ENCODE results near the gene GLCCI1.
"Not testable (repeated sequence)": the region's sequence is repeated elsewhere in the genome, so short reads cannot be mapped to it uniquely, and the experiment has no call there.

The GLCCI1 gene

DNA sequence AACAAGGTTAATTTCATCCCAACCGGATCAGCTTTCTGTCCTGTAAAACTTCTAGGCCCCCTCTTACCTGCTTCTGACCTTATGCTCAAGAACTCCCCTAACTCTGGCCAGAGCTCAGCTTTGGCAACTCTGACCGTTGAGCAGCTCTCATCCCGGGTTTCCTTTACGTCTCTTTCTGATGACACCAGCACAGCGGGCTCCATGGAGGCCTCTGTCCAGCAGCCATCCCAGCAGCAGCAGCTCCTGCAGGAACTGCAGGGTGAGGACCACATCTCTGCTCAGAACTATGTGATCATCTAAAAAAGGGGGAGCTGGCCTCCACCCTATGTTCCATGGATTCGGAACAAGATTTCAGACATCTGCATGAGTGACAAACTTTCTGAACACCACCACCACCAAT lies 117.6 kb downstream of the GLCCI1 start:
- no peak overlapping the region for H3K4me3 ChIP-seq (ENCODE audit: low read depth, low read length)
- TF ChIP-seq, protein P1, sequence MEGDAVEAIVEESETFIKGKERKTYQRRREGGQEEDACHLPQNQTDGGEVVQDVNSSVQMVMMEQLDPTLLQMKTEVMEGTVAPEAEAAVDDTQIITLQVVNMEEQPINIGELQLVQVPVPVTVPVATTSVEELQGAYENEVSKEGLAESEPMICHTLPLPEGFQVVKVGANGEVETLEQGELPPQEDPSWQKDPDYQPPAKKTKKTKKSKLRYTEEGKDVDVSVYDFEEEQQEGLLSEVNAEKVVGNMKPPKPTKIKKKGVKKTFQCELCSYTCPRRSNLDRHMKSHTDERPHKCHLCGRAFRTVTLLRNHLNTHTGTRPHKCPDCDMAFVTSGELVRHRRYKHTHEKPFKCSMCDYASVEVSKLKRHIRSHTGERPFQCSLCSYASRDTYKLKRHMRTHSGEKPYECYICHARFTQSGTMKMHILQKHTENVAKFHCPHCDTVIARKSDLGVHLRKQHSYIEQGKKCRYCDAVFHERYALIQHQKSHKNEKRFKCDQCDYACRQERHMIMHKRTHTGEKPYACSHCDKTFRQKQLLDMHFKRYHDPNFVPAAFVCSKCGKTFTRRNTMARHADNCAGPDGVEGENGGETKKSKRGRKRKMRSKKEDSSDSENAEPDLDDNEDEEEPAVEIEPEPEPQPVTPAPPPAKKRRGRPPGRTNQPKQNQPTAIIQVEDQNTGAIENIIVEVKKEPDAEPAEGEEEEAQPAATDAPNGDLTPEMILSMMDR (IDR thresholded peaks at IDR 0.05; ENCODE audit: borderline replicate concordance, insufficient read depth, low read depth, low read length), result no peak

DNA sequence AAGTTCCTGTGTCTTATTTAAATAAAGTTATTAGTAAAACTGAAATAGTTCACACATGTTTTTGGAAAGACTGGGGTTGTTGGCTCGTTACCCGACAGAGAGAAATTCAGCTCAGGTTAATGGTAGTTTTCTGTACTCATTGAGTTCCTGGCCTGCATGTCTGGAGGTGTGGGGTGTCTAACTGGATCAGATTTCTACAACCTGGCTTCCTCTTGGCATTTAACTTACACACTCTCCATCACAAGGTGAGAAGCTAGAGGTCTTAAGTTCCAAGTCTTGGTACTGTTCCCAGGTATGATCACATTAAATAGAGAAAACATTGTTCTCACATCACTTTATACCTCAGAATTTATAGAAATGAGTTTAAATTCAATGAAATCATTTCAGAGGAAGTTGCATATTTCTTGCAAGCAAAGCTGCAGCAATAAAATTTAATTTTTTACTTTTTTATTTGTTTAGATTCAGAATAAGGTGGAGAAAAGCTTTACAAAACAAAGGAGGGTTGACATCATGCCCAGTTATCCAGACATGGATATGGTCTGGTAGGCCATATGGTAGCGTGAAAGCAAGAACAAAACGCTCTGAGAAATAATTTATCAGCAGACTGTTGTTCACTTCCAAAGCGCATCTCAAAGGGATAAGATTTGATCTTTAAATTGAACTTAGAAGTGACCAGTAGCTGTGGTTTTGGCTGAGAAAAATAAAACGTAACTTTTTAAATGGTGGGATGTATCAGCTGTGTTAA lies 120.6 kb downstream of the GLCCI1 start:
- H3K4me3 ChIP-seq (ENCODE audit: low read depth, low read length), result no peak overlapping the region
- TF ChIP-seq, protein P1 (IDR thresholded peaks at IDR 0.05; ENCODE audit: borderline replicate concordance, insufficient read depth, low read depth, low read length), result no peak

DNA sequence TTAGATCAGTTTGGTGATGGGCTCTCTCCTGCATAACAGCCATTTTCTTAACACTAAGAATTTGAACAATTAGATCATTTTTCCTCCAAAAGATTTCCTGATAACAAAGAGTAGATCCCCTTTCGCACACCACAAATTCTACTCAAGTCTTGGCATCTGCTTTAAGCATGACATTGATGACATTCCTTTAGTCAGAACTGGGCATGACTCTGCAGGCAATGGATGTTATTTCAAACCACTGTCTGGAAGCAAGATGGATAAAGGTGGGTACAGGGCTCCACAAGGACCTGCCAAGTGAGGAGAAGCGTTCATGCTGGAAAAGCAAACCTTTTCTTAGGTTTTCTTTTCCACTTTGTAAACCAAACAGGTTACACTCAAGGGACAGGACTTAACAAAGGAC lies 123.5 kb downstream of the GLCCI1 start:
- TF ChIP-seq, protein P1 (IDR thresholded peaks at IDR 0.05; ENCODE audit: borderline replicate concordance, insufficient read depth, low read depth, low read length), result no peak

DNA sequence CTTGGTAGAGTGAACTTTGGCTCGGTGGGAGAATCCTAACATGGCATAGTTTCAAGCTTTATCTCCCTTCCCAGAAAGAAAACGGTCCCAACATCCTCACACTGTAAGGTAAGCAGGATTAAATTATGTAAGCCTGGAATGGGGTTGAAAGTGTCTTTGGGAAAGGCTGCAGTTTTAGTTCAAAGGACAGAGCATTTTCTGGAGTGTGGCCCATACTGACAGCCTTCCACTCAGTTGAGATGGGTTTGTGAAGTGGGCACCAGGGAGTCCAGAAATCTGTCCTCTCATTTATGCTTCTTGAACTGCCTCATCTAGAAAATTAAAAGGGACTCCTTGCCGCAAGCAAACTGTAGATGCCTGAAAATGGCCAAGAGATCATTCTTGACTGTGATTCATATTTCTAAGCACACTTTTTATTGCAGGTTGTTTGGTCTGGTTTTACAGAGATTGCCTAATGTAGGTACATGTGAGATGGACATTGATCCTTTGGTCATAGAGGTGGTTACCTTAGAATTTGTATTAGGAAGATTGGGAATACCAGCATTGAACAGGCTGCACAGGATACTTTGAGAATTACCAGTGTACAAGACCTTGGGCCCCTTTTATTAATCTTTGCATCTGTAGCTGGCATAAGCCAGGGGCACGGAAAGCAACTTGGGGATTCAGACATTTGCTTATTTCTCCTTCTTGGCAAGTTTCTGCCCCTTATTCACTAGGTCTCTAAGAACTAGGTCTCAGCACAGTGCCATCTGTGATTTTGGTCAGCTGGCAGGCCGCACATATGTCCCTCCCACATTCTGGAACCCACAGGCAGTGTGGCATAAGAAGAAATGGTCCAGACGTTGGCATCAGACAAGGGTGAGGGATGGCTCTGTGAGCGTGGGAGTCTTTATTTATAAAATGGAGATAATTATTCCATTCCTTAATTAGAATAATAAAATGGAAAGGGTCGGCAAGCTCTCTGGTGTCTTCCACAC lies 125.9 kb downstream of the GLCCI1 start:
- no peak overlapping the region for H3K4me3 ChIP-seq (ENCODE audit: low read depth, low read length)
- TF ChIP-seq, protein P1 (IDR thresholded peaks at IDR 0.05; ENCODE audit: borderline replicate concordance, insufficient read depth, low read depth, low read length), result no peak

More for the DNA sequence above, 123.5 kb downstream of the GLCCI1 start:
- no peak overlapping the region for H3K4me3 ChIP-seq (ENCODE audit: low read depth, low read length)

DNA sequence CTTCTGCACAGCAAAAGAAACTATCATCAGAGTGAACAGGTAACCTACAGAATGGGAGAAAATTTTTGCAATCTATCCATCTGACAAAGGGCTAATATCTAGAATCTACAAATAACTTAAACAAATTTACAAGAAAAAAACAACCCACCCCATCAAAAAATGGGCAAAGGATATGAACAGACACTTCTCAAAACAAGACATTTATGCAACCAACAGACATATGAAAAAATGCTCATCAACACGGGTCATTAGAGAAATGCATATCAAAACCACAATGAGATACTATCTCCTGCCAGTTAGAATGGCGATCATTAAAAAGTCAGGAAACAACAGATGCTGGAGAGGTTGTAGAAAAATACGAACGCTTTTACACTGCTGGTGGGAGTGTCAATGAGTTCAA lies 132.7 kb downstream of the GLCCI1 start:
- not testable (repeated sequence) for H3K4me3 ChIP-seq (ENCODE audit: low read depth, low read length)

DNA sequence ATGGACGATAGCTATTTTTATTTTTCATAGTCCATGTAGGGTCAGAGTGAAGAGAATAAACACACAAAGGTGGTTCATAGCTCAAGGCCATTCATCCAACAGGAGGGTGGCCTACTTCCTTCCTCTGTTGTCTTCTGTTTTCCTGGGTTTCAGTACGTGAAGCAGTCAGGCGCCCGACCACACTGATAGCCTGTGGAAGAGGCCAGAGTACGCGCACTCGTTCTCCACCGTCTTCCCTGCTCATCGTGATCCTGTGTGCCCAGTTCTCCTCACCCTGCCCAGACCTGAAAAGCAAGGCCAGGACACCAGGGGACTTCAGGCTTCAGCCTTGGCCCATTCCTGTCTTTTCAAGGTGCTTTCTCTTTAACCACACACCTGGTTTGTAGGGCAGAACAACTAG lies 134.7 kb downstream of the GLCCI1 start:
- H3K4me3 ChIP-seq (ENCODE audit: low read depth, low read length), result no peak overlapping the region
- TF ChIP-seq, protein P1 (IDR thresholded peaks at IDR 0.05; ENCODE audit: borderline replicate concordance, insufficient read depth, low read depth, low read length), result no peak

DNA sequence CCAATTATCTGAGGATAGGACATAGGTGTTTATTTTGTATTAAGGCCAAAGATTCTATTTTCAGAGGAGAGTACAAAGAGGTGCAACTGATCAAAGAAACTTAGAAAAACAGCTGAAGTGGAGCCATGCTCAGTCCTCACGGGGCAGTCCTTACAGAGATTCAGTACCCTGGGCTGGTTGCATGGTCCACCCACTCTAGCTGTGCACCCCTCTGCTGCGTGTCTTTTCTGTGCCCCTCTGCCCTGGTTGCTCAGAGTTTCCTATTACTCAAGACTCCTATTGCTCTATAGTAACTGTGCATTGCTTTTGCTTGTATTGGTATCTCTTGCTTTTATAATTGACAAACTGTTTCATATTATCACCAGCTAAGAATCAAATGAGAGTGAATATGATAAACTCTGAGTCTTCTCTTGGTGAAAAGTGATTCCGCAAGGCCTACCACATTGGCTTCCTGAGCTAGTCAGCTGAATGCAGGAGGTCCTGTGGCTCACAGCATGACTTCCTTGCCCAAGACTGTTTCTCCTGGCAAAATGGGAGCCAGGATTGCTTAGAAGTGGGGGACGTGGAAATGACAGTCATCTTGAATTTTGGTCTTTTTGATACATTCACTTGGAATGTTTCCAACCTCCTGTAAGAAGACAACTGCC lies 137.0 kb downstream of the GLCCI1 start:
- TF ChIP-seq, protein P1 (IDR thresholded peaks at IDR 0.05; ENCODE audit: borderline replicate concordance, insufficient read depth, low read depth, low read length), result no peak
- H3K4me3 ChIP-seq (ENCODE audit: low read depth, low read length), result no peak overlapping the region
